HCEC 1CT (cell line): ENCODE measurements around the gene ANO1.

Experiments used
- DNase-seq: peaks from one replicate; pipeline ENCODE4 v3.0.0-alpha.2; 2017

ANO1 gene

DNA sequence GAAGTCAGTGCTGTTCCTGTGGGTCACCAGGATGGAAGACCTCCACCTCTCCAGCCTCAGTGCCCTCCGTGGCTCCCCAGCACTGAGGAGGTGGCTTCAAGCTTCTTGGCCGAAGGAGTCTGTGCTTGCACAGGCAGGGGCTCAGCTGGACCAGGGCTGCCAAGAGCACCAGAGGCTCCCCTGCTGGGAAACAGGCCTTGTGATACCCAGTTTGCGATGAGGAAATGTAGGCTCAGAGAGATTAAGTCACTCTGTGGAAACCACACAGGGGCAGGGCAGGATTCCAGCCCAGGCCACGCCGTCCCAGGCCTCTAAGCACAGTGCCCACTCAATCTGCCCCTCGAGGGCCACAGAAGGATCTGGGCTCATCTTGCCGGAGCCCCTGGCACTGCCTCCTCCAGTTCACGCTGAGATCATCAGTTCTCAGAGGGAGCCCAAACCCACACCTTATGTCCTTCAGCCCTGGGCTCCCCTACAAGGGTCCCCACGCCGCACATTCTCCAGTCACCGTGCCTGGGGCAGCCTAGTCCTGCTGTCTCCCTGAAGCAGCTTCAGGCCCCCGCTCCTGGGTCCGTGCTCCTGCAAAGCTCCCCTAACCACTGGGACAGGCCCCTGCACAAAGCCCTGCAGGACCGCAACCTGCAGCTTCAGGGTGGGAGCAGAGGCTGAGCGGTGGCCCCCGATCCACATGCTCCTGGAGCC is 21.6 kb downstream of the ANO1 start:
- no peak for DNase-seq

DNA sequence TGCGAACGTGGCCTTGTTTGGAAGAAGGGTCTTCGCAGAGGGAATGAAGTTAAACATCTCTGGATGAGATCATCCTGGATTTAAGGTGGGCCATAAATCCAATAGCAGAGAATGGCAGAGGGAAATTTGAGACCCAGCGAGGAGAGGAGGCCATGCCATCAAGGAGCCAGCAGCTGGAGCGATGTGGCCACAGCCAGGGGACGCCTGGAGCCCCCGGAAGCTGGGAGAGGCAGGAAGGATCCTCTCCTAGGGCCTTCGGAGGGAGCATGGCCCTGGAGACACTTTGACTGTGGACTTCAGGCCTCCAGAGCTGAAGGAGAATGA is 22.1 kb downstream of the ANO1 start:
- no peak for DNase-seq

DNA sequence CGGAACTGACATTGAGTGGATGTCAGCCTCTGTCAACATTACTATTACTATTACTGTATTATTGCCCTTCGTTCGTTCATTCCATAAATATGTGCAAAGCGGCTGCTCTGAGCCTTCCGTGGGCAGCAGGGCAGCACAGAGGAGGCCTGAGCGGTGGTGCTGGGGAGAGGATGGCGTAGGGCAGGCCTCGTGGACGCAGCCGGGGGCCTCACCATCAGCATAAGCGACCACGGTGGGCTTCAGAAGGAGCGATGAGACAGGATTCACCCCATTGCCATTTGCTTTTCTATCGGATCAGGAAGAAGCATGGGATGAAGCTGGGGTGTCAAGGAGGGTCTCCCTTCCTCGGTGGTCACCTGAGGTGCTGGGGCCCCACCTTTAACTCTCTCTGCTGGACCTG is 22.7 kb downstream of the ANO1 start:
- no peak for DNase-seq

DNA sequence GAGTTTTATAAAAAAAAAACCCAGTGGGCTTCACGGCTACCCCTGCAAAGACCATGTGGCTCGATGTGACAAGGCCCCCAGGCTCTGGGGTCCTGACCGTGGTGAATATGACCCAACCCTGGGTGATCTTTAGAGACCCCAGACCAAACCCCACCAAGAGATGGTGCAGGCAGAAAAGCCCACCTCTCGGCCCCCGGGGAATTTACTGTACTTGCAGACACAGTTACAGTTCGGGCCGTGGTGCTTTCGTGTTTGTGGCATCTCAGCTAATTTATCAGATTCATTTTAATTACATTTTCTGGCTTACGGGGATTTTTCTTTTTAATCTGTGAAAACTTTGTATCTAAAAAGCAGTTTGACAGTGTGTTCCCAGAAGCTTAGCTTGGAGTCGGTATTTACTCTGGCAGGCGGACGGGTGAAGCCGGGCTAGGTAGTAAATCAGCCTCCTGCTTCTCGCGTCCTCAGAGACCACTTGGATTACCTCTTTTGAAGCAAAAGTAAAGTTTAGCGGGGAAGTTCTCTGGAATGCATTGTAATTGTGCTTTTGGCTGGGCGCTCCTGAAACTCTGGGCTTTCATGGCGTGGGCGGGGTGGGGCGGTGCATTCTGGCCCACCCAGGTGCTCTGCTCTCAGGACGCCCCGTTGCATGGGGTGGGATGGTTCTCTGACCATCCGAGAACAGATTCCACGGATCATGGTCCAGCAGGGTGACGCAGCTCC is 25.3 kb downstream of the ANO1 start:
- no peak for DNase-seq

DNA sequence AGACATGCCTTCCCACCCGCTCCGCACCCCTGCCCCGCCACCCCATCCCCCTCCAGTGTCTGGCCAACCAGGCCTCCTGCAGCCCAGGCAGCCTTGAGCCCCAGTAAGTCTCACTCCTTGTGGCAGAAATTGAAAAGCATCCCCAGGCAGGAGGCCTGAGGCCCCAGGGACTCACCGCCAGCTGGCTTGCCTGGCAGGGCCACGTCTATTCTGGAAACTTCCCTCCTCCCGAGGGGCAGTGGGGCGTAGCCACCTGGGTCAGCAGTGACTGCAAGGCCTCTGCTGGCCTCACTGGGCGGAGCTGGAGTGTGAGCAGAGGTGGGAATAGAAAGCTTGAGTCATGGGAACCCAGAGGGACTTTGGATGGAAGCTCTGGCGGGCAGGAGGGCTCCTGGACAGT is 26.3 kb downstream of the ANO1 start:
- no peak for DNase-seq

DNA sequence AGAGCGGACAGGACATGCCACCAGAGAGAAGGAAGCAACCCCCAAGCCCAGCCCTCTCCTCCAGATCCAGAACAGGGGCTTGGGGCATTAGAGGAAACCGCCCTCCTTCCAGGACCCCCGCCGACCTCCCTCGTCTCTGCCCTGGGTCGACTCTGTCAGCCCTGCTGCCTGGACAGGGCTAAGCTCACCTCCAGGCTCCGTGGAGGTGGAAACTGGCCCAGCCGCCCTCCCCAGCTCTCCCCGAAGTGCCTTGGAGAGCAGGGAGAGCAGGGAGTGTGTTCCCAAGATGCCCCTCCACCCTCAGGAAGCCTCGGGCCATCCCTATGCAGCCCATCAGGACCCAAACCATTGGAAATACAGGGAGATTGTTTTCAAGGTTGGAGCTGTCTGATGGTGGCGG is 26.8 kb downstream of the ANO1 start:
- DNase-seq, result no peak

DNA sequence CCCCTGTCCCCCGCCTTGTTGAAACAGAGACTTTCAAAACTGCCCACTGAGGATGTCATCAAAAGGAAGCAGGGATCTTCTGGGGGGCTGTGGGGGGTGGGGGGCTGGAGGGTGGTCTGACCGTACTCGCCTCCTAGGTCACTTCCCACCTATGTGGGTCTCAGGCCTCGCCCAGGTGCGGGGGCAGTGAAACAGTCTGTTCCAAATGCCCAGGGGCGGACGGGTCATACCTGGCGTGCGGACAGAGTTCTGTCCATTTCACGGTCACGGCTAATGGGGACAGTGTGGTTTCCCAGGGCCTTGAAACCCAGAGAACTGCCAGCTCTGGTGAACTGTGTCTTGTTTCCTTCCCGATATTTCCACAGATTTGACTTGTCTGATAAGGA is 27.2 kb downstream of the ANO1 start:
- no peak for DNase-seq

DNA sequence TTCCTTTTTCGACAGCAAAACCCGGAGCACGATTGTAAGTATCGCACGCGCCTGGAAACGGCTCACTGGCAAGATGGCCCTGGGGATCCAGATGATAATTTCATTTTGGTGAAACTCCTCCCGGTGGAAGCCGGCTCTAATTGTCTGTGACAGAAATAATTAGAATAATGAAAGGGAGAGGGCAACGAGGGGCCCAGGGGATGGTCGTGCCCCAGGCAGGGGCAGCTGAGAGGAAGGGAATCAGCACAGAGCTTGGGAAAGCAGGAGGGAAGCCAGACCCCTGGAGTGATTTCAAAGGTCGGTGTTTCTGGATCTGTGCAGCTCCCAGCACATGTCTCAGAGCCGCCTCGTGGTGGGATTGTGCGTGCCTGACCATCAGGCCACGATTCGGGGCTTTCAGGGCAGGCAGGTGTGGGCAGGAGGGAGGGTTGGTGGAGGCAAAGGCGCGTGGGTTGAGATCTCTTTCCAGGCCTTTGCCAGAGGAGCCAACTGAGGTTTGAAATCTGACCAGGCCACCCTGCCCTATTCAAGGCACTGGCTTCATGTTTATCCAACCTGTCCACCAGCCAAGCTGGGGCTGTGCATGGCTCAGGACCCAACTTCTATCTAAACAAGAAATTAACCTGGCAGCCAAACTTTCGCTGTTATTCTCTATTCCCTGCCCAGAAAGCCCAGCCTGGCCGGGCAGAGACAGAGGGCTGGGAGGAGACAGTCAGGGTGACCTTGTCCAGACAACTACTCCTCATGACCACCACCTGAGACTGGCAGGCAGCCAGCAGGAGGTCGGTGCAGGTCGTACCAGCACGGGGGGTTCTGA is 27.8 kb downstream of the ANO1 start:
- DNase-seq, result no peak

DNA sequence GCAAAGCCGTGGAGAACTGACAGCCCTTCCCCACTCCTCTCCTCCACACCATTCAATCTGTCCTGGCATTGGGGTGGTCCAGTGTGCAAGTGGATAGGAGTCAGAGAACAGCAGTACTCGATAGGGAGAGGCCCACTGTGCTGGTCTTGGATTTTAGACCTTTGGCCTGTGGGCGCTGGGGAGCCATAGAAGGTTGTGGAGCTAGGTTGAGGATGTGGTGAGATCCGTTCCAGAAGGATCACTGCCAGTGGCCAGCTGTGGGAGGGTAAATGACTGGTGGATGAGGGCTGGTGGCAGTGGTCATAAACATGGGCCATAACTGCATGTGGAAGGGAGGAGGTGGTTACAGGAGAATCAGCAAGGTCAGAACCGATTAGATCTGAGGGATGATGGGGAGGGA is 28.6 kb downstream of the ANO1 start:
- DNase-seq, result no peak

DNA sequence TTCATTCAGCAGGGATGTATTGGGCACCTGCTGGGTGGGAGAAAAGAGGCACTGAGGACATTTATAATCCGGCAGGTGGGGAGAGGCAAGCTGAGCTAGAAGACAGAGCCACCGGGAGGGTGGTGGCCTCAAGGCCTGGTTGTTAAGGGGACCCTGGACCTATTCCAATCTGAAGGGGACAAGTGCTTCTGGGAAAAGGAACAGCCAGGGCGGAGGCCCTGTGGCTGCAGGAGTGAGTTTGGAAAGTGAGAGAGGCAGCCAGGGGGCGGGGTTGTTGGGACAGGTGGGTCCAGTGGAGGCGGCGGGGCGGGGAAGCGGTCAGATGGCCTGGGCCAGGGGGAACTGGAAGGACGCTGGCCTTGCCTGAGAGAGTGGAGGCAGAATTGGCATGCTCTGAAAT is 29.1 kb downstream of the ANO1 start:
- DNase-seq, result no peak

DNA sequence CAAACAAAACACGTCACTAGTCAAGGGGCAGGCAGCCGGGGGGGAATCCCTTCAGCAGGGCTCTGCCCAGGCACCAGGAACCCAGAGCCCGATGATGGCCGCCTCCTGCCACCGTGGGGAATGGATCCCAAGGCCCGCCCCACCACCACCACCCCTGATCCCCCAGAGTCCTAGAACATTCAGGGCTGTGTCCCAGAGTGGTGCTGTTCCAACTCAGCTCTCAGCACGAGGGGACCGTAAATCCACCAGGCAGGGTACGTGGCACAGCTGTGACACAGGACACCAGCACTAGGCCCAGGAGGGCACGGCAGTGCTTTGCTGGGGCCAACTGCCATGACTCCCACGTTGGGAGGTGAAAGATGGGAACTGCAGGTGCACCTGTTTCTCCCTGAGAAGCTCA is 29.6 kb downstream of the ANO1 start:
- no peak for DNase-seq

DNA sequence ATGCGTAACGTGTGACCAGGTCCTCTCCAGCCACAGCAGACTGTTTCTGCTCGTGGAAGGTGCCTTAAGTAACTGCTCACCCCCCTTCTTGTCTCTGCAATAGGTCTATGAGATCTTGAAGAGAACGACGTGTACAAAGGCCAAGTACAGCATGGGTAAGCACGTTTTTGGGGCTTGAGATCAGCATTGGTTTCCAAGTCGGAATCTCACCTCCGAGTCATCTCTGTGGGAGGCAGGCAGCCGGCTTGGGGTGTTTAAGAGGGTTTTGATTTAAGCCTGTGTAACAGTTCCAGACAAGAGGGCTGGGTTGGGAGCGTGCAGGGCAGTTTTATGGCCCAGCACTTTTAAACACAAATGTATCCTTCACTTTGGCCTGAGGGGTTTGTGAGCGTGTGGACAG is 30.1 kb downstream of the ANO1 start:
- DNase-seq, result no peak

DNA sequence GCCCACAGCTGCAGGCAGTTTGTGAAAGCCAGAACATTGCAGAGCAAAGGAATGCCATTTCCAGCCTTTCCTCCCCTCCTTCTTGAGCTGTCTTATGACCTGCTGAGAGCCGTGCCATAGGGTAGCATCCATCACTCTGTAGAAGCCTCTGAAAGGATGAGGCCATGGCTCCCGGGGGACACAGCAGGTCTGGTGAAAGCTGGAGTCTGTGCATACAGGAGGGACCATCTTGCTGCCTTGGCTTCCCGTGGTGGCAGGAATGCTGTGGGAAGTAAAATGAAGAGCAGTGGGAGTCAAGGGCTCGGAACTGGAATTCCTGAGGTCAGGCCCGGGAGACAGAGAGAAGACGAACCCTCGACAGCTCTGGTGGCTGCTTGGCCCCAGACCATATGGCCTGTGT is 30.9 kb downstream of the ANO1 start:
- DNase-seq, result no peak

DNA sequence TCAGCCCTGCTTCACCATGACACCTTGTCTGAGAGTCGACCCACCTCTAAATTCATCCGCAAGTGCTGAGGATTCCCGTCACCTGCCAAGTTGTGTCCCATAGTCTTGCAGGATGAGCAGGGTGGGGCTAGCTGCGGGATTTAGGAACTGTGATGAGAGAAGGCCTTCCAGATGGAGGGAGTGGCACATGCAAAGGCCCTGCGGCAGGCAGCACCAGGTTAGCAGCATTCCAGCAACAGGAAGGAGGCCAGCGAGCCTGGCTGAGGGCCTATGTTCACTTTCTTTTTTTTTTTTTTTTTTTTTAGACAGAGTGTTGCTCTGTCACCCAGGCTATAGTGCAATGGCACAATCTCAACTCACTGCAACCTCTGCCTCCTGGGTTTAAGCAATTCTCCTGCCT is 31.8 kb downstream of the ANO1 start:
- DNase-seq, result no peak

DNA sequence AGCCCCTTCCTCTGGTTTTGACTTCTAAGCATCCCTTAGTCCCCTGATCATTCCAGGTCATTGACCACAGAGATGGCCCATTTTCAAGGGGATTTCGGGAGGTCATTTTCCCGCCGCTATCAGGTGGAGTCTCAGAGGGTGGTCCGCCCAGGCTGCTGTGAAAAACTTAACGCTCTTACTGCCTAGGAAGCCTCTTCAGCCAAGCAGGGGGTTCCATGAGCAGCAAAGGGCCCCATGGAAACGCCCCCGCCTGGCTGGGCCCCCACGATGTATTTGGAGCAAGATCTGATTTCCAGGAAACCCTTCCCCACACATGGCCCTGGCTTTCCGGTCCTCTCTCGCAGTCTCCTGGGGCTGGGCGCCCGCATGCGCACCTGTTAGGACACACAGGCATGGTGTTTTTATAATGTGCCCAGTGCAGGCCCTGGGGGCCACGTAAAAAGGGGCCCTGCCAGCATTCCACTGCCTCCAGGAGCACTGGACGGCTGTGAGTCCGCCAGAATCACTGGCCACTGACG is 32.5 kb downstream of the ANO1 start:
- no peak for DNase-seq

DNA sequence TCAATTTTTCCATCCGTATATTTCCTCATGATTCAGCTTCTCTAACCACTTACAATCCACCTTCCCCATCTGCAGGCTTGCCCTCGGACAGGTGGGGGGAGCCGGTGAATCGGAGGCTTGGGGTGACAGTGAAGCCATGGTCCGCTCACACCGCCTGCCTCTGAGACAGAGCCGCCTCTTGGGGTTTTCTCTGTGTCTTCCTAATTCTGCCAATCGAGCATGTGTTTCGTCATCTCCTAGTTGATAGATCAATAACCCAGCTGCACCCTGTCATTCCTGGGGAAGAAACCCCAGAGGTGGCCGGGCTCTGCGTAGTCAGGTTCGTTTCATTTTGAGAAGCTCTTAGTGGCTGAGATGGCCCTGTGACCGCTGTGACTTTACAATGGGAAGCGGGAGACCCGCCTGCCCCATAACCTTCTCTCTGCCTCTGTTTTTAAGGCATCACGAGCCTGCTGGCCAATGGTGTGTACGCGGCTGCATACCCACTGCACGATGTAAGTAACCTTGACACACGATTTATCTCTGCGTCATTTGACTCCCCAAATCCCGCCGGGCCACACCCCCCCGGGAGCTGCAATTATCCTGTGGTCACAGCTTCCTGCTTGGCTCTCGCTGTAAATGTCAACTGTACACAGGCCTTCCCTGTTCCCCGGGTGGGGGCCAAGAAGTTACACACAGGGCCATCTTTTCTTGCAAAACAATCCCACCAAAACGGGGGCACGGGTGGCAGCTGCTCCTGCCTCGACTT is 33.3 kb downstream of the ANO1 start:
- DNase-seq, result peak; percentile 30

DNA sequence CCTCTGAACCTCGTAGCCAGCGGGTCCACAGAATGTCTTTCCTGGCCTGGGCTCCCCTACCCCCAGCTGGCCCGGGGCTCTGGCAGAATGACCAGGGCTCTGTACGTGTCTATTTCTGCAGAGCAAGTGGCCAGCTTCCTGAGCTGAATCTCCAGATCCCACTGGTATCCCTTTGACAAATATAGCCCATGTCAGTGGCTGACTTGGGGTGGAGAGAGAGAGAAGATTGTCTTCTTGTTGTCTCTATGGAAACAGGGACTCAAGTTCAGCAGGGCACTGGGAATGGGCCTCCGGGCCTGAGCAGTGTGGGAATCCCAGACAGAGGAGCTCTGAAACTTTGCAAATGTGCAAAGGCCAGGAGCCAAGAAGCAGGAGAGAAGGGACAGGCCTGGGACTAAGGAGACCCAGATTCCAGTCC is 33.9 kb downstream of the ANO1 start:
- DNase-seq, result no peak

DNA sequence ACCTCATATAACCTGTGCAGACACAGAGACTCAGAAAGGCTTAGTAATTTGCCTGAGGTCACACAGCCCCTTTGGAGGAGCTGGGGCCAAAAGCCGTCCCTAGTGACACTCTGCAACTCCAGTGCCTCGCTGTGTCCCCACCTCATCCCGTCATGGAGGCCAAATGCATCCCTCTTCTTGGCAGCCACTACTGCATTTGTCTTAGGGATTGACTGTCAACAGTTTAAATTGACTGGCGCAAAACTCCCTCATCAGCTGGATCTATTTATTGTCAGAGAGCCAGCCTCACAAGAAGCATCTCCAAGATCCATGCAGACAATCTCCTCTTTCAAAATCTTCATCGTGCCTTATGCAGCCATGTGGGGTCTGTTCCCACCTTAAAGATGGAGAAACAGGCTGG is 35.7 kb downstream of the ANO1 start:
- DNase-seq, result no peak

DNA sequence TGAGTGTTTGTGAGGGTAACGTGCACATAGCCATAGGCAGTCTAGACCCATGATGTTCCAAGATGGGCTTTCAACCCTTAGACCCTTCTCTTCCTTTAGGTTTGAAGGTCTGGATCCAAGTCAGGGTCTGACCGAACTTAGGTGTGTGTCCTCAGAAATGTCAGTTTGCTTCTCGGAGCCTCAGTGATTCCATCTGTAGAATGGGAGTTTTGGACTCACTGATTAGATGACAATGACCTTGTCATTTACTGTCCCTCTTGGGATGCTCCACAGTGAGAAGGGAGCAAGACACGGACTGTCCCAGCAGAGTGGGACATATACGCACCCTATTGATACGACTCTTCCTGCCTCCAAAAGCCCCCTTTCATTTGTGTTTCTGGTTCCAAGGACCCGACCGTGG is 37.7 kb downstream of the ANO1 start:
- no peak for DNase-seq

DNA sequence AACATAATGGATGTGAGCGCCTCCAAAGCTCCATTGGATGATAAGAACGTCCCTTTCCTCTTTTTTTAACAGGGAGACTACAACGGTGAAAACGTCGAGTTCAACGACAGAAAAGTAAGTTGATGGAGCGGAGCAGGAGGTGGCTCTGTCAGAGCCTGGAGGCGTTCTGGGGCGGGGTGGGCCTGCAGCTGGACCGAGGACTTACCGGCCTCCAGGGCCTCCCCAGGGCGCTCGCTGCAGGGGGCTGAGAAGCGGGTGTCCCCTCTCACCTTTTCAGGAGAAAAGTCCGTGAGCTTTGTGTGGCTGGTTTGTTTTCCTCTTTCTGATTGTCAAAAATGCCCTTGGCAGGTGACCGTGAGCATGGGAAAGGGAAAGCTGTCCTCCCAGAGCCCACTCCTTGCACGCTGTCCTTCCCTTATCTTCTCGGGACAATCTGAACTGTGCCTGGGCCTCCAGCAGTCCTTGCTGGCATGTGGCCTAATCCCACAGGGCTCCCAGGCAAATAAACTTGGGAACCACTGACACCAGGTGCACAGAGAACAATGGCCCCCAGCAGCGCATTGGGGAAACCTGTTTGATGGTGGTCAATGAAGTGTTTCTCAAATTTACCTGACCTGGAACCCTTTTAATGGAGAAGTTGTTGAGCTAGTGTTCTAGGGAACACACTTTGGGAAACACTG is 38.4 kb downstream of the ANO1 start:
- no peak for DNase-seq

DNA sequence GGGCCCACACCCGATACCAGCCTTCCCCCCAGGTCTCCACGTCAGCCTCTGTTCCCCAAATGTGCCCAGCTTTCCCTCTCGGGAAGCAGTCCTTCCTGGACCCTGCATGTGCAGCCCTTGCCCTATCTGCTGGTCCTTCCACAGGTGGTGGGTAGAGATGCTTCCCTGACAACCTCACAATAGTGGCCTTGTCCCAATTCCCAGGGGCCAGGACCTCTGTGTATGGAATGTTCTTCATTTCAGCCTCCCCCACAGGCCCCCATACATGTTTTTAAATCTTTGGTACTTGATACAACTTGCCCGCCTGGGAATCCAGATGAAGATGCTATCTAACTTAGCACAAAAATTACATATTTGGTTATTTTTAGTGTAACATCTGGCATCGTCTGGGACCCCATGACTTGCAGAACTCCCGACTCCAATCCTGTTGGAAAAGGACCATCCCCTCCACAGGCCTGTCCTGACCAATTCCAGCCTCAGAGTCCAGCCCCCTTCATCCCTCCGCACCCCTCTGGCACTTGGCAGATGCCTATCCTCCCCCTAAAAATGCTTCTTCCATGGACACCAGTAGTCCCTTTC is 39.5 kb downstream of the ANO1 start:
- no peak for DNase-seq

DNA sequence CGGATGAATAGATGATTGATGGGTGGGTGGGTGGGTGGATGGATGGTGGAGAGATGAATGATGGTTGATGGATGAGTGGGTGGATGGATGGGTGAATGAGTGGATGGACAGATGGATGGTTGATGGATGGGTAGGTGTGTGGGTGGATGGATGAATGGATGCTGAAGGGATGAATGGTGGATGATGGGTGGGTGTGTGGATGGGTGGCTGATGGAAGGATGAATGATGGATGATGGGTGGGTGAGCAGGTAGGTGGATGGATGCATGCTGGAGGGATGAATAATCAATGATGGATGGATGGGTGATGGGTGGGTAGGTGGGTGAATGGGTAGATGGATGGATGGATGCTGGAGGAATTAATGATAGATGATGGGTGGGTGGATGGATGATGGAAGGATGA is 40.5 kb downstream of the ANO1 start:
- DNase-seq, result no peak
